HG03175 (cell line): ENCODE measurements around the gene TOR1AIP1.
"Not testable (repeated sequence)": the region's sequence is repeated elsewhere in the genome, so short reads cannot be mapped to it uniquely, and the experiment has no call there.

Experiments used
- ATAC-seq: cut with Tn5 transposase; IDR thresholded peaks from one replicate; pipeline ENCODE4 v1.9.1; 2021; ENCODE audit warnings: mild to moderate bottlenecking, moderate library complexity; ENCODE audit not compliant: unreplicated experiment

Gene TOR1AIP1

DNA sequence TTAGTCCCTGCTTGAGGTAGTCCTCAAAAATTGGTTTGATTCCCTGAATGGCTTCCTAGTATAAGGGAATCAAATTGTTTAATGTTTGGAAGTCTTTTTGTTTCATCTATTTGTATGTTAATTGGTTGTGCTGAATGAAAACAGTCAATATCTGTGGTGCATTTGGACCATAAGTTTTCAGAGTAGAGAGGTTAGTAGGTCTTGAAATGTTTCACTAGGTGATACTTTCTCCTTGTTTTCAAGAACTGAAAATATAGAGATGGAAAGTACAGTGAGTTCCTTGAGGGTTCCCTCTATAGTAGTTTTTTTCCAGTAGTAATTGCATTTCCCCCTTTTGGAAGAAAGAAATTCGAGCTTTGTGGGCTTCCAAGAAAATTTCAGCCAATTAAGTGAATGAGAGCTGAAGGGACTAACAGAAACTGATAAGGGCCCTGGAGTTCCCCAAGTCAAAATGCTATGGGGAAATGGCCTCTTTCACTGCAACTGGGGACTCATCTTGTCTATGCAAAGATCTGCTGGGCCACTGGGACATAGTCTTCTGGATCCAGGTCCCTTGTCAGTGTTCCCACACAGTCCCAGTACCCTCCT, 53.9 kb downstream of the TOR1AIP1 start:
- ATAC-seq: no peak

- ATAC-seq: no peak
Measured at GRCh38 chr1:179937668-179938254, 55.7 kb downstream of the TOR1AIP1 start.

DNA sequence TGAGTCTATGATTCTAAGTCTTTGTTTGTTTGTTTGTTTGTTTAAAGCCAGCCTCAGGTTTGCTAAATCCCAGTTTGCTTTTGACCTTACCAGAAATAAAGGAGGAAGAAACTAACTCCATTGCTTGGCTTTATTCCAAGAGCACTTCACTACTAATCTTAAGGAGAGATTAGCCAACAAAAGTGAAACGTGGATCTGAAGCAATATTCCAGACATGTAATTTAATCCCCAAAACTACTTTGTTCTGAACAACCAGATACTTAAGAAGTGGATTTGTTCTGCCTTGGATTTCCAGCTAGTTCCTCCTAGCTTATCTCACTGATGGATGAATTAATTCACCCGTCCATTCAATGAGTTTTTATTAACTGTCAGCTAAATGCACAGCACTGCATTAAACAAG, 56.7 kb downstream of the TOR1AIP1 start:
- no peak for ATAC-seq

DNA sequence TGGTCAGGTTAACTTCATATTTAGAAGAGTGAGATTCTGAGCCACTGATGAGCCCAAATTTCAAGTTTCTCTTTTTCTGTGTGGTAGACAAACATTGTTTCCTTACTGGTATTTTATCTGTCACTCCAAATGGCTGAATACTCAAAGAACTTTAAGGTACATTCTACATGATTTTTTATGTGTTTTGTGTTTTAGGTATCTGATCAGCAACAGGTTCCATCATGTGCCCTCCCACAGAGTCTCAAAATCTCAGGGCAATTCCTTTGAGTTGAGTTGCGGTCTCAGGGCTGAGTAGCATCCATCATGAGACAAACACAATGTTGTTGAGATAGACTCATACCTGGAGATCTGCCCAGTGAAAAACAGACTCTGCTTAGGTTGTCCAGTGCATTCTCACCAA, 57.9 kb downstream of the TOR1AIP1 start:
- no peak for ATAC-seq

GRCh38 chr1:179941454-179941853, 59.4 kb downstream of the TOR1AIP1 start:
- no peak for ATAC-seq

DNA sequence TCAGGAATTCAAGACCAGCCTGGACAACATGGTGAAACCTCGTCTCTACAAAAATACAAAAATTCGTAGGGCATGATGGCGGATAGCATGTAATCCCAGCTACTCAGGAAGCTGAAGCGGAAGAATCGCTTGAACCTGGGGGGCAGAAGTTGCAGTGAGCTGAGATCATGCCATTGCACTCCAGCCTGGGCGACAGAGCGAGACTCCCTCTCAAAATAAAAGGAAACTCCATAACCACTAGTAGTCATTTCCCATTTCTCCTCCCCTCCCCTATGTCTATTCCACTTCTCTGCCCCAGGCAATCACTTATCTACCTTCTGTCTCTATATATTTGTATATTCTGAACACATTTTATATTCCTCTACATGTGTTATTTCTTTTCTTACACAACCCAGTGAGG, 68.6 kb downstream of the TOR1AIP1 start:
- ATAC-seq: no peak

- no peak for ATAC-seq
Measured at GRCh38 chr1:179951383-179952144, 69.5 kb downstream of the TOR1AIP1 start.

DNA sequence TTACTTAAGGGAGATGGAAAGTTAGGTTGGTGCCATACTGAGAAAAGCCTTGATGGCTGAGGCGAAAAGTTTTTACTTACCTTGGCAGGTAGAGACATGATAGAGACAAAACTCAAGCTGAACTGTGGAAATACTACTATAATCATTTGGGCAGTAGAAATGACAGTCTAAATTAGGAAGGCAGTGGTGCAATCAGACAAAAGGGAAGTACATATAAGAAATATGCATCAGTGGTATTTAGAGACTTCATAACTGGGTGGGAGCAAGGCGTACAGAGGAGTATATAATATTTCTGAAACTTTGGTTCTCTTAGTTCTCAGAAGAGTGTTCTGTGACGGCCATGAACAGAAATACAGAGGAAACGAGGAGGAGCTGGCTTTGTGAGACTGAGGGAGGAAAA, 70.1 kb downstream of the TOR1AIP1 start:
- no peak for ATAC-seq

DNA sequence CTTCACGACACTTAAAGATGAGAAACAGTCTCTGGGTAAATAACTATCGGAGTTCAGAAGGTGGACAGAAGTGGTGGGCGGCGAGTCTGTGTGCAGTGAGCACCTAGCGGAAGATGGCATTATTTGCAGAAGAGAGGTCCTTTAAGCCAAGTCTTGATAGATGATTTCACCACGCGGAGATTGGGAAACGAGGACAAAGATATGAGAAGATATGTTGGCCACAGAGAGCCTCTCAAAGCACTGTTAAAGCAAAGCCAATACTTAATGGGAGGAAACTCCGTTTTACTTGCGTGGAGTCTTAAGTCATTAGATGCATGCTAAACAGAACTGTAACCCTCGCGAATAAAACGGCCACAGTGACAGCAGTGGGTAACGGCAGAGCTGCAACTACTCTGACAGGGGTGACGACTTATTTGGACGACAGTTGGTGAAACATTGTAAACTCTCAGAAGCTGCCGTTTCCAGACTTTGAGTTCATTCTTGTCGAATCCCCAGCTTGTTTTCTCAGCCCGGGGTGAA, 71.9 kb downstream of the TOR1AIP1 start:
- peak; percentile 31 for ATAC-seq

DNA sequence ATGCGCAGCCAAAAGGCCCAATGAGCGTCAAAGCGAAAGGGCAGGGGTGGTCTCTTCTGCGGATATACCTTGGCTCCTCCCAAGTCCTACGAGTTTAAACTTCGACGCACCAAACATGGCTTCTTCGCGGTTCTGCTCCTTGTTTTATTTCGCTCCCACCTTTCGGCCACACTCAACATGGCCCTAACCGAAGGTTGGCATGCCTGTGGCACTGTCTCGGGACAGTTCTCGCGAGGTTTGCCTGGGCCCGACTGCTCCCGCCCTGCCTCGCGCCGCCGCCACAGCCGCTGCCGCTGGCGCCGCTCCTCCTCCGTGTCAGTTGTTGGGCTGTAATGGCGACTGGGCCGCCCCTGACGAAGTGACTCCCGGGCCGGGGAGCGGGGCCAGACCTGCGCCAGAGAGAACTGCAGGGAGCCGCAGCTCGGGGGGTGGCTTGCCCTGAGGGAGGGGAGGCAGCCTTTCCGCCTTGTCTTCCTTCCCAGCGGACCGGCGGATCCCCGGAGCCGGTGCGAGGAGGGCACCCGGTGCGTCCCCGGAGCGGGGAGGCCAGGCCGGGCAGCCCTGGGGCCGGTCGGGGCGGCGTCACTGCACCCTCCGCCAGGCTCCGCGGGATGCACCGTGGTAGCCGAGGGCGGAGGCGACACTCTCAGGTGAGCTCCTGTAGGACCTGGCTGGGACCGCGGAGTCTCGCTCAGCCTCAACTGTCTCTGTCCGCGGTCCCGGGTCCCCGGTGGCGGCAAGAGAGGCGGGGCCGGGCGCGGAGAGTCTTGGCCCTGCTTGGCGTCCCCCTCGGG, 72.6 kb downstream of the TOR1AIP1 start, which contains the start of gene CEP350:
TSS of gene CEP350 (plus strand) at position 318 of the 794 bp plus-strand sequence. CDS start 31,372 bp downstream, outside the sequence.
- peak; percentile 92 for ATAC-seq

- peak; percentile 1 for ATAC-seq
Measured at GRCh38 chr1:179955287-179955680, 73.2 kb downstream of the TOR1AIP1 start.

DNA sequence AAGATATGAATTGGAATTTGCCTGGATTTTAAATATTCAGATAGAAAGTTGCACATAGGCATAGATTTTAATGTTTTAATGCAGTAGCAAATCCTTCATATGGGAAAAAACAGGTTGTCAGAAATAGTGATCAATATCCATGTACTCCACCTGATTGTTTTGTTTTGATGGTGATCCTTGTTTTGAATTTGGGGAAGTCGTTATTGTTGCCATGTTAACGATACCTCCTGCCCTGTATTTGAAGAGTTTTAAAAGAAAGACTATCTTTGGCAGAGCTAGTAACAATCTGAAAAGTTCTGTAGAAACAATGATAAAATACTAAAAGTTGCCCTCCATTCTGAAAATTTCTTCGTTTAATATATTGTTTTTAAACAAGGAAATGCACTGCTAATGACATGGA, 73.6 kb downstream of the TOR1AIP1 start:
- ATAC-seq: no peak

- no peak for ATAC-seq
Measured at GRCh38 chr1:179958359-179958758, 76.3 kb downstream of the TOR1AIP1 start.

- not testable (repeated sequence) for ATAC-seq
Measured at GRCh38 chr1:179962168-179962567, 80.1 kb downstream of the TOR1AIP1 start.

GRCh38 chr1:179966551-179966950, 84.5 kb downstream of the TOR1AIP1 start:
- no peak for ATAC-seq

- no peak for ATAC-seq
Measured at GRCh38 chr1:179968284-179968993, 86.4 kb downstream of the TOR1AIP1 start.

DNA sequence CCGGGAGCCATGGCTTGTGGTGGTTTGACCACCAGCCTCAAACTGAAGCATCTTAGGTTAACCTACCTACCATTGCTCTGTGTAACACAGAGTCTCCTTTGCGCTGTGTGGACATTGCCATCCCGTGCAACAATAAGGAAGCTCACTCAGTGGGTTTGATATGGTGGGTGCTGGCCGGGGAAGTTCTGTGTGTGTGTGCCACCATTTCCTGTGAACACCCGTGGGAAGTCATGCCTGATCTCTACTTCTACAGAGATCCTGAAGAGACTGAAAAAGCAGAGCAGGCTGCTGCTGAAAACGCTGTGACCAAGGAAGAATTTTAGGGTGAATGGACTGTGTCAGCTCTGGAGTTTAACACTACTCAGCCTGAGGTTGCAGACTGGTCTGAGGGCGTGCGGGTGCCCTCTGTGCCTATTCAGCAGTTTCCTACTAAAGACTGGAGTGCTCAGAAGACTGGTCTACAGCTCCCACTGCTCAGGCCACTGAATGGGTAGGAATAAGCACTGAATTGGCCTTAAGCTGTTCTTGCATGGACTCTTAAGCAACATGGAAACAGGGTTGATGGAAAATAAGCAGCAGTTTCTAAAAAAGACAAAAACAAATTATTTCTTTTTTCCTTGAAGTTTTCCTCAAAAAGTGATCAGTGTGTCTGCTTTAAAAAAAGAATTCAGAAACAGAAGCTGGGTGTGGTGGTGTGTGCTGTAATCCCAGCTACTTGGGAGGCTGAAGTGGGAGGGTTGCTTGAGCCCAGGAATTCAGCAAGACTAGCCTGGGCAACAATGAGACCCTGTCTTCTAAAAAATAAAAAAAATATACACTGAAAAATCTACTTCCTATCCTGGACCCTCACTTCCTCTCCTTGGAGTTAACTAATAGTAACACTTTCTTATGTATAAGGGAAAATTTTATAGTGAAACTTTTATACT, 87.2 kb downstream of the TOR1AIP1 start:
- no peak for ATAC-seq
